HepG2 (cell line): Measurements from ENCODE around the gene KIF22. TPM values are rescaled to one million over a fixed set of nuclear protein-coding genes. Genes with fewer than 3 reads are reported as not detected.

Source experiments
- BRF2 ChIP-seq: sonication (generic); formaldehyde crosslinking; IDR thresholded peaks from 2 replicates; pipeline ENCODE4 v1.8.1; 2022; ENCODE audit warnings: mild to moderate bottlenecking, missing genetic modification reagents
- CENPX ChIP-seq: sonication (generic); formaldehyde crosslinking; IDR thresholded peaks from 2 replicates; pipeline ENCODE4 v1.9.0; 2021; ENCODE audit warnings: mild to moderate bottlenecking, missing genetic modification reagents, moderate library complexity
- GPBP1L1 ChIP-seq: sonication (generic); formaldehyde crosslinking; IDR thresholded peaks from 2 replicates; pipeline ENCODE4 v1.5.0; 2020; ENCODE audit warnings: mild to moderate bottlenecking, missing genetic modification reagents
- KAT8 ChIP-seq: IDR thresholded peaks from 2 replicates; pipeline ENCODE4 v1.6.1; 2016; ENCODE audit warnings: missing genetic modification reagents, missing compliant biosample characterization
- KIAA2018 ChIP-seq: sonication (generic); formaldehyde crosslinking; IDR thresholded peaks from 2 replicates; pipeline ENCODE4 v1.5.0; 2020; ENCODE audit warnings: mild to moderate bottlenecking, missing genetic modification reagents, borderline replicate concordance
- LRRFIP1 ChIP-seq: sonication (generic); formaldehyde crosslinking; conservative IDR thresholded peaks from 2 replicates; pipeline ENCODE4 v1.4.0; 2020; ENCODE audit warnings: missing genetic modification reagents
- PRMT3 ChIP-seq: sonication (generic); formaldehyde crosslinking; IDR thresholded peaks from 2 replicates; pipeline ENCODE4 v1.8.1; 2022; ENCODE audit warnings: low read depth, mild to moderate bottlenecking, moderate library complexity, missing genetic modification reagents, borderline replicate concordance
- SKIL ChIP-seq: sonication (generic); formaldehyde crosslinking; IDR thresholded peaks from 2 replicates; pipeline ENCODE4 v1.8.0; 2022; ENCODE audit warnings: missing genetic modification reagents, mild to moderate bottlenecking, moderate library complexity, borderline replicate concordance
- TAF1 ChIP-seq: sonication (generic); formaldehyde crosslinking; IDR thresholded peaks from 2 replicates; pipeline ENCODE4 v1.4.0; 2020; ENCODE audit warnings: missing genetic modification reagents
- ZNF274 ChIP-seq: sonication (generic); formaldehyde crosslinking; IDR thresholded peaks from 2 replicates; pipeline ENCODE4 v1.5.1; 2020; ENCODE audit warnings: mild to moderate bottlenecking, missing genetic modification reagents
- ZNF431 ChIP-seq: sonication (generic); formaldehyde crosslinking; IDR thresholded peaks from 2 replicates; pipeline ENCODE4 v1.9.0; 2022; ENCODE audit warnings: missing genetic modification reagents, low read depth, mild to moderate bottlenecking, borderline replicate concordance
- ZNF558 ChIP-seq: sonication (generic); formaldehyde crosslinking; IDR thresholded peaks from 2 replicates; pipeline ENCODE4 v1.9.0; 2022; ENCODE audit warnings: mild to moderate bottlenecking, missing genetic modification reagents, borderline replicate concordance
- ZNF83 ChIP-seq: sonication (generic); formaldehyde crosslinking; IDR thresholded peaks from 2 replicates; pipeline ENCODE4 v1.4.0; 2020; ENCODE audit warnings: missing genetic modification reagents, mild to moderate bottlenecking, borderline replicate concordance
- polyA plus RNA-seq, 8 experiments: library from polyadenylated mRNA; depleted of rRNA in 3 of 8; stranded (reverse) in 7 of 8; unstranded in 1 of 8; fragments of >200 nt; fragmentation: Illumina TruSeq in 4 of 8; extraction: Trizol in 4 of 8; gene quantifications; 2 replicates each; pipeline versions ENCODE4 v1.2.1 to v1.2.3, GENCODE V29; 2011 to 2016; ENCODE audit warnings: low read depth in 4 of 8, missing spikeins in 1 of 8, mixed read lengths in 1 of 8; ENCODE audit not compliant: insufficient read depth in 1 of 8
- total RNA-seq, 5 experiments: library from RNA; depleted of rRNA; stranded (reverse); fragments of >200 nt; fragmentation: Illumina TruSeq; extraction: Trizol; gene quantifications; 2 replicates each; pipeline ENCODE4 v1.2.3, GENCODE V29; 2016; ENCODE audit warnings: low read depth in 1 of 5

Gene KIF22
- total and polyA plus RNA-seq, 2 of the 13 experiments (the other 11 are each of a cell fraction or from before 2014, with no cell fraction given) = 95.8 to 118 TPM

GRCh38 chr16:29784901-29785500, 5.5 kb upstream of the KIF22 start (continued):
- no peak for TF ChIP-seq KIAA2018 (CRISPR knock-in tag)
- no peak for TF ChIP-seq GPBP1L1 (CRISPR knock-in tag)
- TF ChIP-seq ZNF274 (CRISPR knock-in tag) = peak; percentile 88; the same call in 1 of the 2 replicates
- TF ChIP-seq KAT8 (CRISPR knock-in tag) = peak; percentile 73
- TF ChIP-seq SKIL (CRISPR knock-in tag) = no peak
- no peak for TF ChIP-seq BRF2 (CRISPR knock-in tag)
- no peak for TF ChIP-seq ZNF83 (CRISPR knock-in tag)
- peak; percentile 34; the same call in 1 of the 2 replicates for TF ChIP-seq TAF1 (CRISPR knock-in tag)
- no peak; the same call in 1 of the 2 replicates for TF ChIP-seq ZNF558 (CRISPR knock-in tag)
- TF ChIP-seq CENPX (CRISPR knock-in tag) = no peak
- TF ChIP-seq ZNF431 (CRISPR knock-in tag) = no peak
- no peak for TF ChIP-seq PRMT3 (CRISPR knock-in tag)
- TF ChIP-seq LRRFIP1 (CRISPR knock-in tag) = no peak
